NCI-H1048 (cell line): ENCODE results near the gene SLC22A16.

ENCODE experiments used
- DNase-seq: peaks from one replicate; lab custom pipeline; 2025; lab: John Stamatoyannopoulos, UW

Gene SLC22A16

GRCh38 chr6:110446405-110446804 lies 30.0 kb downstream of the SLC22A16 start:
- DNase-seq = no peak

DNA sequence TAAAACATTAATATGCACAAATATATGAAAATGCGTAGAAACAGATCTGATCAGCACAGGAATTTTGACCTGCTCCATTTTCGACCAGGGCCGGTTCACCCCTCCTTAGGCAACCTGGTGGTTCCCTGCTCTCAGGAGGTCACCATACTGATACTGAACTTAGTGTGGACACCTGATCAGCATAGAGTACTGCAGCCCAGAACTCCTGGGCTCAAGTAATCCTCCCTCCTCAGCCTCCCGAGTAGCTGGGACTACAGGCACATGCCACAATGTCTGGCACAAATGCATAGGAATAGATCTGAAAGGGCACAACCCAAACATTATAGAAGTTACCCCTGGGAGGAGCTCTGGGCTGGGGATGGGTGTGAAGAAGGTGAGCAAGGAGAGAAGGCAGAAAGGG lies 36.4 kb downstream of the SLC22A16 start:
- DNase-seq = no peak

- DNase-seq = no peak
These were observed 37.1 kb downstream of the SLC22A16 start for GRCh38 chr6:110439356-110439755.

DNA sequence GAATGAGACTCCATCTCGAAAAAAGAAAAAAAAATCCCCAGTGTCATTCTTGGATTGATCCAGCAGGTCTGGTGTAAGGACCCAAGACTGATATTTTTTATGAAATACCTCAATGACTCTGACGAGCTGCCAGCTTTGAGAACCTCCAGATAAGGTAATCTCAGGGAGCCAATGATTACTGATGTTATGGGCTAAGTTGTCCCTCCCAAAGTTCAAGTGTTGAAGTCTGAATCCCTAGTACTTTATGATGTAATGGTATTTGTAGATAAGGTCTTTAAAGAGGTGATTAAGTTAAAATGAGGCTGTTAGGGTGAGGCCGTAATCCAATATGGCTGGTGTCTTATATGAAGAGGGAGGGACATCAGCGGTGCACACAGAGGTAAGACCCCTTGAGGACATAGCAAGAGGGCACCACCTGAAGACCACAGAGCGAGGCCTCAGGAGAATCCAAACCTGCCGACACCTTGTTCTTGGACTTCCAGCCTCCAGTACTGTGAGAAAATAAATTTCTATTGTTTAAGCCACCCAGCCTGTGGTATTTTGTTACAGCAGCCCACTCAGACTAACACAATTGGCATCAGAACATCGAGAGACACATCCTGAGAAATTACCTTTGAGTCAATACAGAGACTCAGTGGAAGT lies 41.3 kb downstream of the SLC22A16 start:
- DNase-seq = no peak

DNA sequence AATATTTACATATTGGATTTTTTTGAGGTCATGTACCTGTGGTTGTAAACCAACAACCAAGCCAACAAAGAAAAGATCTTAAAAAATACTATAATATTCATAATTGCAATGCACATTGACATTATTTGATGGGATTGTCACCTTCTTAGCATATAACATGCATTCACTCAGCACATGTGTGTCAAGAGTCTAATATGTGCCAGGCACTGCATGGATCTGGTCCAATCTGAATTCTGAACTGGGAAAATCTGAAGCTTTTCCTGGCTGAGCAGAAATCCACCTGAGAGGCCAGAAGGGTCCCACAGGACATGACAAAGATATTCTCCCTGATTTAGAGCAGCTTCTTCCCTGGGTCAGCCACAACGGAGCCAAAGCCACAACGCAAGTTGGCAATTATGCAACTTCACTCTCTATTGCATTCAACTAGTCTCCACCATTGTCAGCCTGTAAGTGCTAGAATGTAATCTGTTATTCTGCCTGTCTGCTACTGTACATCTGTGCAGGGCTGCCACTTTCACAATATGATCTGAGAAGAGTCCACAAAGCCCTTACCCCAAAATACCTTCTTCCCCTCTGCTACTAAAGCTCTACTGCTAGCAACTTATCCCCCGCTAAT lies 44.0 kb downstream of the SLC22A16 start:
- no peak for DNase-seq

GRCh38 chr6:110430741-110431140 lies 45.7 kb downstream of the SLC22A16 start:
- no peak for DNase-seq

DNA sequence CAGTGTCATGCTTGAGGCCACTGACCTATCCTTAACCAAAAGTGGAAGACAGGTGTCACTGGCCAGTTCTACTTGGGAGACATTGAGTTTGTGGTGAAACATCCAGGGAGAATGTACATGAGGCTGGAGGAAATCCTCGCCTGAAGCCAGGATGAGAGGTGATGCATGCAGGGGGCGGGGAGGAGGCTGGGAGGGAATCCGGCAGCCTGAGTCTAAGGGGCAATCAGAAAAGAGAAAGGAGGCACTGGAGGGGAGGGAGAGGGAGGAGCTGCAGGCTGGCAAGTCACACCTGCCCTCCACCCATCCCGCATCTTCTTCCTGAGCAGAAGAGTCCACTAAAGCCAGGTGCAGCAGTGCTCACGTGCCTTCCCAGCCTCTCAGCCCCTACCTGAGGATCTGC lies 46.2 kb downstream of the SLC22A16 start:
- no peak for DNase-seq

GRCh38 chr6:110428153-110428552 lies 48.3 kb downstream of the SLC22A16 start:
- DNase-seq = no peak

DNA sequence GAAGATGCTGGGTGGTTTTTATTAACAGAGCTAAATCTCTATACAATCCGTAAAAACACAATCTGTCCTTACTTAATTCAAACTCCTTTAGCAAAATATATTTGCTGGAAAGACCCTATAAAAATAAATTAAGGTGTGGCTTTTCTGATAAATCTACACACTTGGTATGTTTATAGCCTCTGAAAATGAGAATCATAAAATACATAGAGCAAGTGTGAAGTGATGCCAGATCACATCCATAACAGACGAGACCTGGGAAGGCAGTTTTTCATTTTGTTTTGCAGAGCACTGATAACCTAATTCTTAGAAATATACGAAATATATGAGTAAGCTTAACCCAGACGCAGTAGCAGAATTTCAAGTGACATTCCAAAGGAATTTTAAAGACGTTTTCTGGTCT lies 50.6 kb downstream of the SLC22A16 start:
- no peak for DNase-seq

GRCh38 chr6:110422444-110422822 lies 54.0 kb downstream of the SLC22A16 start:
- no peak for DNase-seq

DNA sequence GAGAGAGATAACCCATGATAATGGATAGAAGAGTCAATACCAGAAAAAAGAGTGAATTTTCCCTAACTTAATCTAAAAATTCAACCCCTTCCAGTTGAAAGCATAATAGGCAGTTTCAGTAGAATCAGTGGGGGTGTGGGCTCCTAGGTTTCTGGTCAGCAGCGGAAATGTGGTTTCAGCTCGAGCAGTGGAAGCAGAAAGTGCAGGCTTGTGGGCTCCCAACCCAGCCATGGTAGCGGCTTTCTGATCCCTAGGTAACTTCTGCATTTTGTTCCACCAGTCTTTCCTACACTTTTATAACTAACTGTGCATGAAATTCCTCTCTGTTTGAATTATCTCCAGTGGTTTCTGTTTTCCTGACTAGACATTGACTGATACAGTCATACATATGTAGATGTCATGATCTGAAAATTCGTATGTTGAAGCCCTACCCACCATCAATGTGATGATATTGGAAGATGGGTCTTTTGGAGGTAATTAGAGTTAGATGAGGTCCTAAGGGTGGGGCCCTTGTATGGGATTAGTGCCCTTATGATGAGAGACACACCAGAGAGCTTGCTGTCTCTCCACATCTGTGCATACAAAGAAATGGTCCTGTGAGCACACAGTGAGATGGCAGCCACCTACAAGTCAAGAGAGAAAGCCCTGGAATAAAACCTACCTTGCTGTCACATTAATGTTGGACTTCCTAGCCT lies 54.5 kb downstream of the SLC22A16 start:
- DNase-seq = no peak

DNA sequence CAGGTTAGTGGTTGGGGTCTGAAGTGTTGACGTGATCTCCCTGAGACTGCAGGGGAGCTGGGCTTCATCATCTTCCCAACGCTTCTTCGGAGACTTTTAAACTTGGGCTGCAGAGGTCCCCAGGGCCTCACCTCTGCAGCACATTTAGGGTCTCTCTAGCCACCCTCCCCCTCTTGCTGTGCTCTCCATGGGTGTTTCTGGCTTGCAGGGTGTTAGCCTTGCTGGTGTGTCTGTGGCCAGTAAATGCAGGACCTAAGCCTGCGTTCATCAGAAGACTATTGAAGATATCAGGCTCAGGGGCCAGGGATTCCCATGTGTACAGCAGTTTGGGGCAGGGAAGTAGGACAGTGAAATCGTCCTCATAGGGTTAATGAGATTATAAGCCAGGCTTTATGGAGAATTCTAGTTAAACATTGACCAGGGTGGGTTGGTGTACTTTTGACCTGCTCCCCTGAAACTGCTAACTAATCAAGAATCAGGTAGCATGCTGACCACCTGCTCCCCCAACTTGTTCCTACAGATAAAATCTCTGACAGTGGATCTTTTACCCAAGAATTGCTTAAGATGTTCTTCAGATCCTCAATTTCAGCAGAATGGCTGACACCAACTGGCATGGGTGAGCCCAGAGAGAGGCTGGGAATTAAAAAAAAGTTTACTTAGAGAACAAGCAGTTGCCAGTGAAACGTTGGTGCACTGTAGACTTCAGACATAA lies 57.2 kb downstream of the SLC22A16 start:
- DNase-seq = no peak

DNA sequence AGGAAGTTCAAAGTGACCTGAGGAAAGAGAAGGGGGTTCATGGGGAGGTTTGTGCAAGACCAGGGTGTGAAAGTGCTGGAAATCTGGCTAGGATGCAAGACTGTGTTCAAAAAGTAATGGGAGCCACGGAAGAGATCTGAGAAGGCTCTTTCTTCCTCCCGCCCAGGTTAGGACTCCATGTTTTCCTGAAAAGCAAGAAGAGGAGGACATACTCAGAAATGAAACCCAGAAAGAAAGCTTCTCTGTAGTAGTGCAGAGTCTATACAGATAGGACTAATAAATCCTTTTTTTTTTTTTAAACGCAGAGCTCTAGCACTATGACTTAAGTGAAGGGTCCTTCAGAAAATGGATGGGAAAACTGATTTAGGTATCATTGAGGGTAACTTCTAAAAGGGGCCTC lies 57.8 kb downstream of the SLC22A16 start:
- DNase-seq = no peak

DNA sequence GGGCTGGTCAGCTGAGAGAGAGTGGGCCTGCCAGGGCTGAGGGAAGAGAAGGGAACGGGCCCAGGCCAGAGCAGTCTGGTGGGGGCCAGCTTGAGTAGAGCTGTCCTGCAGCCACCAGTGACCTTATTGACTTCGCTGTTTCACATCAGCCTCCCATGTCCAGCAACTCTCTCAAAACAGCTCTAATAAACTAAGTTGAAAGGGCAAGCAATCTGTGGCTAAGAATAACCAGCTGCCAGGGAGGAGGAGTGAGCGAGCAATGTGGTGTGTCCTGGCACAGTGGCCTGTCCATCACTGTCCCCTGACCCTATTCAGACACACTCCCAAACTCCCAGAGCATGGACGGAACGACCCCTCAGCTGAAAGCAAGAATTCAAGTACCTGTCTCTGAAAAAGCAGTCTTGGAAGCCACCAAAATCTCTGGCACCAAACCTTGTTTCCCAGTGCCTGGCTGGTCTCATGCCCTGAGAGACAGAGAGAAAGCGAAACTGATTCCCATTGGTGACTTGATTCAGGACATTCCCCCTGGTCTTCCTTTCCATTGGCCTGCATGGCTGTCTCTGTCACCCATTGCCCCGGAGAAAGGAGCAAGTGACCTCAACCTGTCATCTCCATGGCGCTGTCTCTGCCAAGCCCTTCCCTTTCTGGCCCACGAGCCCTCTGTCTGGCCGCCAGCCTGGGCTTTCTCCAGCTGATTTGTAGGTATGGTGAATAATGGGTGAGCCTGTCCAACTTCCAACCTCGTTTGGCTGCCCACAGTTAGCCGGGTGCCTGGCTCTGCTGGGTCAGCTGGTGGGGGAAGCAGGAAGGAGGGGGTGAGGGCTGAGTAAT lies 61.1 kb downstream of the SLC22A16 start, which contains the start of gene DDO:
Gene DDO, minus strand, starts transcription at position 490 of the 831 bp plus-strand sequence. CDS start 2,113 bp downstream, outside the sequence.
- DNase-seq = no peak

DNA sequence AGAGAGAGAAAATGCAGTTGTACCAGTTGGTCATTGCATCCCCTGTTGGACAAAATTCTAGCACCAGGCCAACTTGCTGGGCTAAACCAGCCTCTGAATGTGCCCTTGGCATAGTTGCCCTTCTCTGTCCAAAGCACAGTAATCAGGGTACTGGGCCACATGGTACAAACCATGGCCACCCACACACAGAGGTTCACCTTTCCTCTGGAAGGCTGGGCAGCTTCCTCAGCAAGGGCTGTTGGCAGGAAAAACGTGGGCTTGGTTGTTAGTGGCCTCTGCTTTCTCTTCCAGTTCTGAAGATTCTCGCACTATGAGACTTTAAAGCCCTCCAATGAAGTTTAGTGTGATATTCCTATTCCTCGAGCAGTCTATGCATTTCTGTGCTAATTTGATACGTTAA lies 61.7 kb downstream of the SLC22A16 start:
- DNase-seq = no peak

DNA sequence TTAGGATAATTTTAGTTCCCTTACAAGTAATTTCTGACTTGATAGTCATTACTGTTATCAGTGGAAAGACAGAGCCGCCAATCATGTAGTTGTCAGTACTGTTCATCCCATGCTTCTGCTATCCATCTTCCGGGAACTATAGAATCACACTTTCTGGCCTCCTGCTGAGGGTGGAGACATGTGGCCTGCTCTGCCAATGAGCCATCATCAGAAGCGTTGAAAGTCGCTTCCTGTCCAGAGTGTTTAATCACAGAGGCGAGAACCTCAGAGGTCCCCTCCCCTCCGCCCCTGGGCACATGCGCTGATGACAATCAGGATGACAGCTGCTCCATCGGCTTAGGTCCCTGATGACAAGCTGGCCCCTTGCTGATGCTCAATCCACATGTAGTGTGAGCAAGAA lies 64.1 kb downstream of the SLC22A16 start:
- no peak for DNase-seq

DNA sequence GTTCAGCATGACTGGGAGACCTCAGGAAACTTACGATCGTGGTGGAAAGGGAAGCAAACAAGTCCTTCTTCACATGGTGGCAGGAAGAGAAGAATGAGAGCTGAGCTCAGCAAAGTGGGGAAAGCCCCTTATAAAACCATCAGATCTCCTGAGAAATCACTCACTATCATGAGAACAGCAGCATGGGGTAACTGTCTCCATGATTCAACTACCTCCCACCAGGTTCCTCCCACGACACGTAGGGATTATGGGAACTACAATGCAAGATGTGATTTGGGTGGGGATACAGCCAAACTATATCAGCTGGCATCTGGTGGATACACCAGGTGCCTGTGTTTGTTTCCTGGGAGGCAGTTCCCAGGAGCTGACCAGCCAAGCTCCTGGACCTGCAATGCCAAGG lies 65.9 kb downstream of the SLC22A16 start:
- DNase-seq = no peak

- DNase-seq = no peak
These were observed 66.6 kb downstream of the SLC22A16 start for GRCh38 chr6:110409794-110410193.

GRCh38 chr6:110408901-110409300 lies 67.5 kb downstream of the SLC22A16 start:
- no peak for DNase-seq

GRCh38 chr6:110404607-110405006 lies 71.8 kb downstream of the SLC22A16 start:
- DNase-seq = no peak

- DNase-seq = no peak
These were observed 74.7 kb downstream of the SLC22A16 start for GRCh38 chr6:110401585-110402176.
